OCI-LY1 (cell line): ENCODE data around the gene RAB11FIP4.

Source experiments
- CTCF ChIP-seq: fragments of 200-600 bp; sonication (generic), shearing (Covaris generic); IDR thresholded peaks from 2 replicates; pipeline ENCODE4 v1.5.1; 2017; ENCODE audit warnings: mild to moderate bottlenecking, antibody characterized with exemption, low read length, moderate library complexity, mixed read lengths
- EZH2 ChIP-seq: fragments of 200-600 bp; sonication (generic), shearing (Covaris generic); IDR thresholded peaks from 2 replicates; pipeline ENCODE4 v1.8.0; 2017; ENCODE audit warnings: borderline replicate concordance, mixed run types, mild to moderate bottlenecking, antibody characterized with exemption, low read length, moderate library complexity, mixed read lengths

DNA sequence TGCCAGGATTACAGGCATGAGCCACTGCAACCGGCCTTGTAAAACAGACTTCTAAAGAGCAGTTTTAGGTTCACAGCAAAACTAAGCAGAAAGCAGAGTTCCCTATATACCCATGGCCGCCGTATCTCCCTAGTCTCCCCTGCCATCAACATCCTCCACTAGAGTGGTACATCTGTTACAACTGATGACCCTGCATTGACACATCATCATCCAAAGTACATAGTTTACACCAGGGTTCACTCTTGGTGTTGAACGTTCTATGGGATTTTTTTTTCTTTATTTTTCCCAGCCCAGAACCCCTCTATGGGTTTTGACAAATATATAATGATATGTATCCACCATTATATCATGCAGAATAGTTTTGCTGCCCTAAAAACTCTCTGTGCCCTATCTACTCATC is 155.2 kb downstream of the RAB11FIP4 start:
- TF ChIP-seq CTCF (no peak), EZH2 (no peak)
